NCI-H446 treated with DMSO at 0.1 percent for 48 hours (cell line): Measurements from ENCODE around the gene MMEL1.
"Not testable (repeated sequence)": the region's sequence is repeated elsewhere in the genome, so short reads cannot be mapped to it uniquely, and the experiment has no call there.

Experiments used
- DNase-seq: peaks from one replicate; lab custom pipeline; 2025; lab: John Stamatoyannopoulos, UW

Gene MMEL1

DNA sequence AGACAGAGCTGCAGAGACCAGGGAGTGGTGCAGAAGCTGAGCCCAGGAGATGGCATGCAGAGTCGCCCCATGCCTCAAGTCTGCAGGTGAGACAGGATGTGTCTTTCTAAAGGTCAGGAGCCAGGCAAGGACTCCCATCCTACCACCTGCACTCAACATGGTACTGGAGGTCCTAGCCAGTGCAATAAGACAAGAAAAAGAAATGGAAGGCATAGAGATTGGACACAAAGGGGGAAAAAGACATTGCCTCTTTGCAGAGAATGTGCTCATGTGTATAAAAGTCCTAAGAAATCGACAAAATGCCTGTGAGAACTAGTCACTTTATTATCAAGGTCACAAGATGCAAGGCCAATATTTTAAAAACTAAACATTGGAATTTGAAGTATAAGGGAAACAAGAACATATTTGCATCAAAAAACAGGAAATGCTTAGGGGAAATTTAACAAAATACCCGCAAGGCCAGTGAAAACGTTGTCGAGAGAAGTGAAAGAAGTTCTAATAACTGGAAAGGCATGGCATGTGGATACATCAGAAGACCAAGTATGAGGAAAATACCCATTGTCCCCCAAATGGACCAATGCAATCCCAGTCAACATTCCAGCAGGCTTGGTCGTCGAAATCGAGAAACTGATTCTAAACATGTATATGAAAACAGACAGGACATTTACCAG is 59.4 kb downstream of the MMEL1 start:
- DNase-seq = no peak

DNA sequence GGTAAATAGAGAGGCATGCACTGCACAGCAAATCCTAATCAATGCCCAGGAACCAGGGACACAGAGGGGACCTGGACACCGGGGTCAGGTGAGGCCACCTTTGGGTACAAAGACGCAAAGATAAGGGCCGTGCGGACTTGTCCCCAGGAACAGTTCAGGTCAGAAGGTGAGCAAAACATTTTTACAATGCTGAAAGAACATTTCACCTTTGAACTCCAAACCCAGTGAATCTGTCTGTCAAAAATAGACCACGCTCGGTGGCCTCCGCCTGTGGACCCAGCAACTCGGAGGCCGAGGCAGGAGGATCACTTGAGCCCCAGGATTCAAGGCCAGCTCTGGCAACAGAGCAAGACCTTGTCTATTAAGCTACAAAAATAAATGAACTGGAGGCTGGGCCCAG is 61.5 kb downstream of the MMEL1 start:
- DNase-seq = no peak

DNA sequence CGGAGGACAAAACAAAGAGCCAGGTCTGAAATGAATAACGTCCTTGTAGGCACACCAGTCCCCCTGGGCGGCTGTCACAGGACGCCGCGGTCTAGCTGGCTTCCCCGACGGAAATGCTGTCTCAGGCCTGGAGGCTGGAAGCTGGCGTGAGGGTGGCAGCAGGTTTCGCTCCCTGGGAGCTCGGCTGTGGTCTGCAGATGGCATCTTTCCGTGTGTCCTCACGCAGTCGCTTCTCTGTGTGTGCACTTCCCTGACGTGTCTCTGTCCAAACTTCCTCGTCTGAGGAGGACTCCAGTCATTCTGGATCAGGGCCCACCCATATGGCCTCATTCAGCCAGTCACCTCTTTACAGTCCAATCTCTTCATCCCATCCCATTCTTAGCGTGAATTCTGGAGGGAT is 62.5 kb downstream of the MMEL1 start:
- DNase-seq = no peak

DNA sequence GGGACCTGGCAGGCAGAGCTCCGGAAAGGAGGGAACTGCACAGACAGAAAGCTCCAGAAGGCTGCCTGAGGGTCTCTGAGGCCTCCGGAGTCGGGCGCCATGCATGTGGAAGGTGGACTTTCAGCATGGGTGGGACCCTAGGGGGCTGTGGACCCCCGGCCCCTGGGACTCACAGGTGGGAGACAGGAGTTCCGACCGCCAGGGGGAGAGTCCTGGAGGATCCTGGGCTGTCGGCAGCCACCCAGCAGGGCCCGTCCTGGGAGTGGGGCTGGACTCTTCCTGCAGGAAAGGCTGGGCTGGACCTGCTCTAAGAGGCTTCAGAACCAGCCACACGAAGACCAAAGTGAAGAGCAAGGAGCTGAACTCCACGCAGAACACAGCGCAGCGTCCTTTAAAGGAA is 63.1 kb downstream of the MMEL1 start:
- DNase-seq = not testable (repeated sequence)

DNA sequence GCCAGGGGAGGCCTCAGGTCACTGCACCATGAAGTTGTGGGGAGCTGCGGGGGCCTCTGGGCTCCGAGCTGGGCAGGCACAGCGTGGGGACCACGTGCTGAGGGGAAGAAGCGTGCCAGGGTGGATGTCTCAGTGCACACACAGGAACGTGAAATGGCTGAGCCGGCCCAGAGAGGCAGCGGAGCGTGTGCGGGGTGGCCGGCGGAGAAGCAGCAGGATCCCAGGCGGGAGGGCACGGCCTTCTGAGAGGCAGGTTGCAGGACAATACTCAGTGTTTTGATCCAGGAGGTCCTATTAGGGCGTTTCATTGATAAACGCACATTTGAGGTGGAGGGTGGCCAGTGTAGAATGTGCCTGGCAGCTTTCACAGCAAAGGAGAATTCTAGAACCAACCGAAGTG is 63.8 kb downstream of the MMEL1 start:
- DNase-seq = no peak

DNA sequence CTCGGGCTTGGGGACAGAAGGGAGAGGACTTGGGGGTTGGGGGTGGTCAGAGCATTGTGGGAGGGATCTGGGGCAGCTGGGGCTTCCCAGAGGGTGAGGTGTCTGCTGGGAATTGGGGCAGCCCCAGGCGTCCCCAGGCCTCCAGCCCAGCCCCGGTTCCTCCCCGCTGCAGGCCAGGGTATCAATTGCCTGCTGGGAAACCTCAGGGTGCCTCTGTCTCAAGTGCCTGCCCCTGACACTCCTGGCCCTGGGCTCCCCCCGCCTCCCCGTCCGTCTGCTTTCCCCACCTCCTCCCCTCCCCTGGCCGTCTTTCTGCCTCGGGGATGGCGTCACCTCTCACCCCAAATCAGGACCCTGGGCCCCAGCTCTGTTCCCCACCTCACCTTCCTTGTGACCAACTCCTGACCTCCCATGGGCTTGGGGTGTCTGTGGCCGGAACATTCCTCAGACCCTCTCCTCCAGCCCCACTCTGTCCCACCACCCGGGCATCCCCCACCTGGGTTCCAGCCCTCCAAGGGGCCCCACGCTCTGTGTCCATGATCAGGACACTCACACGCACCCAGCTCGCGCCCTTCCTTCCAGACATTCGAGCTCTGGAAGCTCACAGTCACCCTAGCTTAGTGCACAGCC is 64.5 kb downstream of the MMEL1 start:
- not testable (repeated sequence) for DNase-seq

DNA sequence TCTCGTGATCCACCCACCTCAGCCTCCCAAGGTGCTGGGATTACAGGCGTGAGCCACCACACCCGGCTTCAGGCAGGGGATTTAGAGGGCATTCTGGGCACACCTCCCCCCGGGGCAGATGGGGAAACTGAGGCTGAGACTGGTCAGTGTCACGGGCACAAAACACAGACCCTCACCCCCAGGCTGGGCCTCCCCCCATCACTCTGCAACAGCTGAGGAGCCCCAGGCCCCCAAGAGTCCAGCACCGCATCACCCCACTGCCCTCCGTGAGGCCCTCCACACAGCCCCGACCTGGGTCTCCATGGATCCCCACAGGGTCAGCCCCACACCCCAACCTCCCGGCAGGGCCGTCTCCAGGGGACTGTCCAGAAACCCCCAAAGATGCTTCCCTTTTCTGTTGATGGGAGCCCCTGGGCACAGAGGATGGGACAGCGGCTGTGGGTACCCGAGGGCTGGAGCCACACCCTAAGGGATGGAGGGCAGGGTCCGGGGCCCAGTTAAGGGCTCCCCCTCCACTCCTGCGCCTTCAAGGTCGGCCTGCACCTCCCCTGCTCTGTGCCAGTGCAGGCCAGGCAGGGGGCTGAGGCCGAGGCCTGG is 65.6 kb downstream of the MMEL1 start:
- no peak for DNase-seq

DNA sequence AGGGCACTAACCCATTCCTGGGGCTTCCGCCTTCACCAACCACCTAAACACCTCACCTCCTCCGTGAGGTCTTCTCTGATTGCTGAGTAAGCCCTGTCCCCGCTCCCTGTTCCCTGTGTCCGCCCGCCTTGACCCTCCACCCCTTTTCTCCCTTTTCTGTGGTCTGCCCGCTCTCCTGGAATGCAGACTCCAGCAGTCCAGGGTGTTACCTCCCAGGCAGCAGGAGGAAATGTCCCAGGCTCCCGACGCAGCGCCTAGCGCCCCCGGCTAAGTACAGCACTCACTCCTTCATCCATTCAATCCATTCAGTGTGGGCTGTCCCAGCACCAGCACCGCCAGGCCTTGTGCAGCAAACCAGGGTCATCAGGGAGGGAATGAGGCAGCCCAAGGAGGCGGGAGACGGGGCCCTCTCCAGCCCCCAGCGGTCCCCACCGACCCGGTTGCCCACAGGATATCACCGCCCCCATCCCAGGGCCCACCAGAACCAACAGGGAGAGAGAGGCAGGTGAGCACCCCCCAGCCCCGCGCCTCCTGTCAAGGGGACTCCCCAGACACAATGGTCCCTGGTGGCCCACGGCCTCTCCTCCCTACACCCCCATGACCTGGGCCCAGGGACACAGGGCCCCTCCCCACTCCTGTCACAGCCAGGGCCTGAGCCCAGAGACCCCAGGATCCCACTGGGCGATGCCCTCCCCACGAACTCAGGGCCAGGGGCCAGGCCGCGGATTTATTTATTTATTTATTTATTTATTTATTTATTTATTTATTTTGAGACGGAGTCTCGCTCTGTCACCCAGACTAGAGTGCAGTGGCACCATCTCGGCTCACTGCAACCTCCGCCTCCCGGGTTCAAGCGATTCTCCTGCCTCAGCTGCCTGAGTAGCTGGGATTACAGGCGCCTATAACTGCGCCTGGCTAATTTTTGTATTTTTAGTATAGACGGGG is 66.4 kb downstream of the MMEL1 start:
- no peak for DNase-seq

DNA sequence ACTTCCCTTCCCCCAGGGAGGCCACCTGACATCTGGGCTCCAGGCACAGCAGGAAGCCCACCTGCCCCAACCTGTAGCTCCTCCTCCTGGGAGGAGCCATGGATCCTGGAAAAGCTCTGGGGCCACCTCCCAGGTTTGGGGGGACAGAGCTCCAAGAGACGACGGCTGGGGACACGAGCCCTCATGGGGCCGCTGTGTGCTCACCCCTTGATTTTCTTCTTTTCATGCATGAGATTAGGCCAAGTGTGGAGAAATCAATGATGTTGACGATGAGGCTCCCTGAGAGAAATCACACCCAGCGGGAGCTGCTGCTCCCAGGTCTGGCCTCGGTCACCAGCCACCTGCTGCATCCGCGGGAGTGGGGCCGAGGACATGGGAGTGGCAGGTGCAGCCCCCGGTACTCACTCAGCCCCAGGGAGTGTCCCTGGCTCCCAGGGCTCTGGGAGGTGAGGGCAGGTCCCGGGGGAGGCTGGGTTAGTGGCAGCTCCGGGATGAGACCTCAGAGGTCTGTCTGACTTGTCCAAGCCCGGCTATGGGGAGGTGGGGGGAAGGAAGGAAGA is 67.9 kb downstream of the MMEL1 start:
- DNase-seq = no peak

DNA sequence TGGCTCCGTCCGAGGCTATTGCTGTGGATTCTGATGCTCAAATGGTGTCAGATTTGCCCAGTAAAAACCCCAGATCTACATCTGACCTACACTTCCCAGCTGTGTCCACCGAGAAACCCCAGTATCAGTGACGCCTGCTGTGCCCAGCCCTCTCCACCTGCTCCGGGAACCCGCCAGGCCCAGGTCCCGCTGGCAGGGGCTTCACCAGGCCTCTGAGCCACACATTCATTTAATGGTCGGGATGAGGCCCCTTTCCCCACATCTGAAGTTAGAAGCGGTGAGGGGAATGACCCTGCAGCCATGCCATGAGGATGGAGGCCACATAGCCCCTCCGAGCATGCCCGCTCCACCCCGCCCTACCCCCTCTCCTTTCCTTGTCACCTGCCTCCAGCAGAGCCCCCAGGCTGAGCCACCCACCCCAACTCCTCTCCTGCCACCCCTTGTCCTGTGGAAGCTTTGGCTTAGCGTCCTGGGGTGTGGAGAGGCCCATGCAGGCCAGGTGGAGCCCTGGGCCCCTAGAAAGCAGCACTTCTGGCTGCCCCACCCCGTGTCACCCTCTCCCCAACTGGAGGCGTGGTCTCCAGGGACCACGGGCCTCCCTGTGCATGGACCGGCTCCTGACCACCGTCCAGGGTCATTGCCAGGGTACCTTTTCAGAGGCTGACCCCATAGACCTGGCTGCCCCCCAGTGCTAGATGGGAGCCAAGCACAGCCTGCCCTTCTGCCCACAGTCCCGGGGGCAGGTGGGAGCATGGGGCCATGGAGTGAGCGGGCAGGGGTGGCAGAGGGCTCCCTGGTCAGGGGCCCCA is 68.6 kb downstream of the MMEL1 start:
- no peak for DNase-seq

DNA sequence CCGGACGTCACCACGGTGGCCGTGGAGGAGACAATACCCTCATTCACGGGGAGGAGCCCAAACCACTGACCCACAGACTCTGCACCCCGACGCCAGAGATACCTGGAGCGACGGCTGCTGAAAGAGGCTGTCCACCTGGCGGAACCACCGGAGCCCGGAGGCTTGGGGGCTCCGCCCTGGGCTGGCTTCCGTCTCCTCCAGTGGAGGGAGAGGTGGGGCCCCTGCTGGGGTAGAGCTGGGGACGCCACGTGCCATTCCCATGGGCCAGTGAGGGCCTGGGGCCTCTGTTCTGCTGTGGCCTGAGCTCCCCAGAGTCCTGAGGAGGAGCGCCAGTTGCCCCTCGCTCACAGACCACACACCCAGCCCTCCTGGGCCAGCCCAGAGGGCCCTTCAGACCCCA is 69.6 kb downstream of the MMEL1 start:
- no peak for DNase-seq

DNA sequence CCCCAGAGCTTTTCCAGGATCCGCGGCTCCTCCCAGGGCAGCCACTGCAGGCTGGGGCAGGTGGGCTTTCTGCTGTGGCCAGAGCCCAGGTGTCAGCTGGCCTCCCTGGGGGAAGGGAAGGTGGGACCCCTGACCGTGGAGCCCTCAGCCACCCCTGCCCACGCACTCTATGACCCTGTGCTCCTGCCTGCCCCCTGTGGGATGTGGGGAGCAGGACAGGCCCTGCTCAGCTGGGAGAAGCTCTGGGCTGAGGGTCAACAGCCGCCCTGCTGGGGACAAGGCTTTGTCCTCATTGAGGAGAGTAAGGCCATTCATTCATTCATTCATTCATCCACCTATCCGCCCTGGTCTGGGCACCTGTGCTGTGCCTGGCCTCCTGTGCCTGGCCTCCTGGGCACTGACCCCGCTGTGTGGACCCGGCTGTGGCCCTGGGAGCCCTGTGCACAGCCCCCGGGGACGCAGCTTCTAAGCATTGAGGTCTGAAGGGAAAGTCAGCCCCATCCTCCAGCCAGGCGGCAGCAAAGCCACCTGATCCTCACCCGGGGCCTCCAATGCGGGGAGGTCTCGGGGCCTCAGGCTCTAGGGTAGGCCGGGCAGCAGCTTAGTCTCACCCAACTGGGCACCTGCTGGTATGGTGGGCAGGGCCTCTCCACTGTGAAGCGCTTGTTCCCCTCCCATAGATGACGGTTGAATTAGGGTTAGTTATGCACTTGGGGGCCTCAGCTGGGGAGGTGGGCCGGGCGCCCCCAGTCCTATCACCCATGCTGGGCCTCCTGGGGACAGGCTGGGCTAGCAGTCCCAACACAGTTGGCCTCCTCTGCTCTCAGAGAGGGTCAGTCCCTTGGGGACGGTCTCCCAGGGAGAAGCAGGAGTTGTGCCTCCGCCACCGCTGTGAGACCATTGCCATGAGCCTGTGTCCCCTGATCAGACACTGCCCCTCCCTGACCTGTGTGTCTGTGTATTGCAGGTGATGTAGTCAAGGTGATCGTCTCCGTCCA is 70.6 kb downstream of the MMEL1 start:
- no peak for DNase-seq

DNA sequence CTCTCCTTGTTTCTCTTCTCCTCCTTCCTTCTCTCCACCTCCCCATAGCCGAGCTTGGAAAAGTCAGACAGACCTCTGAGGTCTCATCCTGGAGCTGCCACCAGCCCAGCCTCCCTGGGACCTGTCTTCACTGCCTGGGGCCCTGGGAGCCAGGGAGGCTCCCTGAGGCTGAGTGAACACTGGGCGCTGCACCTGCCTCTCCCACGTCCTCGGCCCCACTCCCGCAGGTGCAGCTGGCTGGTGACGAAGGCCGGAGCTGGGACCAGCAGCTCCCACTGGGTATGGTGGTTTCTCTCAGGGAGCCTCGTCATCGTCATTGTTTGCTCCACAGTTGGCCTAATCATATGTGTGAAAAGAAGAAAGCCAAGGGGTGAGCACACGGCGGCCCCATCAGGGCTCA is 71.4 kb downstream of the MMEL1 start:
- no peak for DNase-seq

DNA sequence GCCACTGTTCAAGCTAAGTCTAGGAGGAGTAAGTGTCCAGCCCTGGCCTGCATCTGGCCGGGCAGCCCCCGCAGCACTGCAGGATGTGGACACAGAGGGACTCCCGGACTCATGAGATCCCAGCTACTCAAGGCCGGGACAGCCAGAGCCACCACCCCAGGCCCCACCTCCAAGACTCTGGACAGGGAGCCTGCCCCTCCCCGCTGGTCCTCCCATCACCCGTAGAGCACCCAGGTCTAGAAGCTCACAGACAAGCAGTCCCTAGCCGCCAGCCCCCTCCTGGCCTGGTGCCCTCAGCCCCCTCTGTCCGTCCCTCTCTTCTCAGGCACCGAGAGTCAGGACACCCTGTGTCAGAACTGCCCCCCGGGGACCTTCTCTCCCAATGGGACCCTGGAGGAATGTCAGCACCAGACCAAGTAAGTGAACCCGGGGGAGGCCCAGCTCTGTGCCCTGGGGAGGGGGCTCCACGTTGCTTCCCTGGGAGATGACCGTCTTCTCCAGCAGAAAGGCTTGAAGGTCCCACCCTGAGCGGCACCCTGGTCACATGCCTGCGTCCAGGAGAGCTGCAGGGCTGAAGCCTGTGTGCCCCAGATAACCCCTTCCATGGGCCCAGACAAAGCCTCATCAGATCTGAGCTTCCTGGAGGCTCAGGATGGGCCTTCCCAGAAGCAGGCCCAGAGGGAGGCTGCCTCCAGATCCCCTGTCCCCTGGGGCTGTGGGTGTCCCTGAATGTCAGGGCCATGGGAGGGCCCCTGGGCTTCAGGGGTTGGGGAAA is 72.3 kb downstream of the MMEL1 start:
- no peak for DNase-seq

DNA sequence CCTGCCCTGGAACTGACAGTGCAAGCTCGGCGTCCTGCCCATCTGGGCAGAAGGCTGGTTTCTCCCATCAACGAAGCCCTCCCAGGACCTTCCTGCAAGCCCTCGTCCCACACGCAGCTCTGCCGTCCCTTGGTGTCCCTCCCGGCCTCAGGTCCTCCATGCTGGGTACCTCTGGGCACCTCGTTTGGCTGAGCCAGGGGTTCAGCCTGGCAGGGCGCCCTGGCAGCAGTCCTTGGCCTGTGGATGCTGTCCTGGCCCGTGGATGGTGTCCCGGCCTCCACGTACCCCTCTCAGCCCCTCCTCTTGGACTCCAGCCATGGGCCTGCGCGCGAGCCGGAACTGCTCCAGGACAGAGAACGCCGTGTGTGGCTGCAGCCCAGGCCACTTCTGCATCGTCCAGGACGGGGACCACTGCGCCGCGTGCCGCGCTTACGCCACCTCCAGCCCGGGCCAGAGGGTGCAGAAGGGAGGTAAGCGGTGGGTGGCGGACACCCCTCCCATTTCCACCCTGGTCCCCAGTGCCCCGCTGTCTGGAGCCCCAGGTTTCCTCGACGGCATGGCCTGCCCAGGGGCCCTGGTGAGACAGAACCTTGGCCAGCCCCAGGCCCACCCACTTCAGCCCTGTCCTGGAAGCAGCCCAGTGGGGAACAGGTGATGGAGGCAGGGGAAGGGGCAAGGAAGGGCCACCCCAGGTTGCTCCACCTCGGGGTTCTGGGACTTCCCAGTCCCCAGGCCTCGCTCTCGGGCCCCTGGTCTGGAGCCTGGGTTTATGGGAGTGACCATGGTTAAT is 73.1 kb downstream of the MMEL1 start:
- no peak for DNase-seq

DNA sequence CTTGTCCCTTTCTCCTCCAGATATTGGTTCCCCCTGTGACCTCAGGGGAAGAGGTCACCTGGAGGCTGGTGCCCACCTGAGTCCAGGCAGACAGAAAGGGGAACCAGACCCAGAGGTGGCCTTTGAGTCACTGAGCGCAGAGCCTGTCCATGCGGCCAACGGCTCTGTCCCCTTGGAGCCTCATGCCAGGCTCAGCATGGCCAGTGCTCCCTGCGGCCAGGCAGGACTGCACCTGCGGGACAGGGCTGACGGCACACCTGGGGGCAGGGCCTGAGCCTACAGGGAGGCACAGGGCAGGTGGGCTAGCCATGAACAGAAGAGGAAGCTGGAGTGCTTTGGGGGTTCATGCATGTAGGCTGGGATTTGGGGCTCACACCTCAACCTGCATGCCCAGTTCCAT is 74.0 kb downstream of the MMEL1 start:
- no peak for DNase-seq

DNA sequence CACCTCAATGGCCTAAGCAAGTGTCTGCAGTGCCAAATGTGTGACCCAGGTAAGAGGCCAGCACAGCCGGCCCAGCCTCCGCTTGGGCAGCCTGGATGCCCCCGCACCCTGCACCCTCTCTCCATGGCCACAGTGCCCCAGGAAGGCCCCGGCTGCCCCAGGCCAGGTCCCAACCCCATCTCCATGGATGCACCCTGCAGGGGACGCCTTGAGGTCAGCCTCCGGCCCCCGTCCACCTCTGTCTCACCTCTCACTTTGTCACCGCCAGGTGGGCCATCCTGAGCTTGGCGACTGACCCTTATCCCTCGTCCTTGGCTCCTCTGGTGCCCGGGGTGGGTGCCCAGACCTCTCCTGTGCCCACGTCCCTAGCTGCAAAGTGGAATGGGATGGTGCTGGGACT is 74.4 kb downstream of the MMEL1 start:
- no peak for DNase-seq
